Mucosa of rectum (tissue), 2 donors: ENCODE measurements around the gene TDO2.

Experiments
- H3K27ac ChIP-seq, 2 donors: one replicate each; pipeline ENCODE4 v1.7.0; 2013; ENCODE audit warnings: inconsistent platforms in 2 of 2, low read depth in 2 of 2, low read length in 2 of 2
- H3K27me3 ChIP-seq, 2 donors: one replicate each; pipeline ENCODE4 v1.7.0; 2013; ENCODE audit warnings: low read length in 2 of 2; ENCODE audit not compliant: control insufficient read depth in 2 of 2, insufficient read depth in 2 of 2
- H3K36me3 ChIP-seq, 2 donors: one replicate each; pipeline ENCODE4 v1.7.0; 2013; ENCODE audit warnings: low read length in 2 of 2; ENCODE audit not compliant: control insufficient read depth in 2 of 2, insufficient read depth in 2 of 2
- H3K4me1 ChIP-seq, 2 donors: one replicate each; pipeline ENCODE4 v1.7.0; 2013; ENCODE audit warnings: low read length in 2 of 2, mild to moderate bottlenecking in 1 of 2; ENCODE audit not compliant: control insufficient read depth in 2 of 2, insufficient read depth in 2 of 2
- H3K4me3 ChIP-seq, 2 donors: one replicate each; pipeline ENCODE4 v1.7.0; 2013; ENCODE audit warnings: low read length in 2 of 2
- H3K9ac ChIP-seq, 2 donors: one replicate each; pipeline ENCODE4 v1.7.0; 2013; ENCODE audit warnings: low read length in 2 of 2, low read depth in 1 of 2, mild to moderate bottlenecking in 1 of 2
- H3K9me3 ChIP-seq, 2 donors: one replicate each; pipeline ENCODE4 v1.7.0; 2013; ENCODE audit warnings: low read length in 2 of 2; ENCODE audit not compliant: control insufficient read depth in 2 of 2
- donor health status: healthy.
- donor health status: Normal muscosa, but diverticular disease.

The TDO2 gene

GRCh38 chr4:155904331-155904730 is 835 bp downstream of the TDO2 start:
- Histone ChIP-seq H3K36me3 (no peaks in the 10 kb centered on the region), H3K27ac (no peak overlapping the region), H3K4me1 (no peaks in the 10 kb centered on the region), H3K27me3 (no peaks in the 10 kb centered on the region), H3K4me3 (no peak overlapping the region), H3K9me3 (no peaks in the 10 kb centered on the region), H3K9ac (no peak overlapping the region)

- H3K4me1 ChIP-seq: no peaks in the 10 kb centered on the region
- H3K36me3 ChIP-seq: no peaks in the 10 kb centered on the region
- no peaks in the 10 kb centered on the region for H3K9me3 ChIP-seq
- no peak overlapping the region for H3K9ac ChIP-seq
- H3K27me3 ChIP-seq: no peaks in the 10 kb centered on the region
- H3K27ac ChIP-seq: no peak overlapping the region
- no peak overlapping the region for H3K4me3 ChIP-seq
These were observed 3.2 kb downstream of the TDO2 start for GRCh38 chr4:155906554-155907247.

GRCh38 chr4:155907556-155907955 is 4.1 kb downstream of the TDO2 start:
- Histone ChIP-seq H3K27me3 (no peaks in the 10 kb centered on the region), H3K36me3 (no peaks in the 10 kb centered on the region), H3K9me3 (no peaks in the 10 kb centered on the region), H3K27ac (no peak overlapping the region), H3K9ac (no peak overlapping the region), H3K4me1 (no peaks in the 10 kb centered on the region), H3K4me3 (no peak overlapping the region)

GRCh38 chr4:155908187-155909139 is 5.0 kb downstream of the TDO2 start:
- Histone ChIP-seq H3K9ac (no peak overlapping the region), H3K27me3 (no peaks in the 10 kb centered on the region), H3K4me3 (no peak overlapping the region), H3K27ac (no peak overlapping the region), H3K36me3 (no peaks in the 10 kb centered on the region), H3K9me3 (no peaks in the 10 kb centered on the region), H3K4me1 (no peaks in the 10 kb centered on the region)

GRCh38 chr4:155909615-155910226 is 6.2 kb downstream of the TDO2 start:
- no peak overlapping the region for H3K9ac ChIP-seq
- H3K36me3 ChIP-seq: no peaks in the 10 kb centered on the region
- no peak overlapping the region for H3K4me3 ChIP-seq
- no peaks in the 10 kb centered on the region for H3K4me1 ChIP-seq
- H3K27me3 ChIP-seq: no peaks in the 10 kb centered on the region
- no peaks in the 10 kb centered on the region for H3K9me3 ChIP-seq
- H3K27ac ChIP-seq: no peak overlapping the region

GRCh38 chr4:155911905-155912304 is 8.4 kb downstream of the TDO2 start:
- no peaks in the 10 kb centered on the region for H3K27me3 ChIP-seq
- H3K36me3 ChIP-seq: no peaks in the 10 kb centered on the region
- H3K4me3 ChIP-seq: no peak overlapping the region
- H3K9me3 ChIP-seq: no peaks in the 10 kb centered on the region
- no peak overlapping the region for H3K27ac ChIP-seq
- no peak overlapping the region for H3K9ac ChIP-seq
- no peaks in the 10 kb centered on the region for H3K4me1 ChIP-seq

GRCh38 chr4:155914782-155915181 is 11.3 kb downstream of the TDO2 start:
- no peaks in the 10 kb centered on the region for H3K9me3 ChIP-seq
- no peaks in the 10 kb centered on the region for H3K27me3 ChIP-seq

GRCh38 chr4:155921597-155921996 is 18.1 kb downstream of the TDO2 start:
- no peaks in the 10 kb centered on the region for H3K4me1 ChIP-seq
- no peaks in the 10 kb centered on the region for H3K27me3 ChIP-seq
- H3K9ac ChIP-seq: no peak overlapping the region
- H3K4me3 ChIP-seq: no peak overlapping the region
- H3K9me3 ChIP-seq: no peaks in the 10 kb centered on the region
- peaks cover 0 to 3% of the 10 kb centered on the region in 2 donors for H3K36me3 ChIP-seq
- H3K27ac ChIP-seq: no peak overlapping the region

More at GRCh38 chr4:155914782-155915181, 11.3 kb downstream of the TDO2 start:
- Histone ChIP-seq H3K4me1 (no peaks in the 10 kb centered on the region), H3K4me3 (no peak overlapping the region), H3K27ac (no peak overlapping the region), H3K36me3 (no peaks in the 10 kb centered on the region), H3K9ac (no peak overlapping the region)

GRCh38 chr4:155924637-155925036 is 21.1 kb downstream of the TDO2 start:
- H3K9me3 ChIP-seq: no peaks in the 10 kb centered on the region
- H3K4me3 ChIP-seq: no peak overlapping the region
- H3K27me3 ChIP-seq: no peaks in the 10 kb centered on the region
- no peak overlapping the region for H3K9ac ChIP-seq
- H3K4me1 ChIP-seq: no peaks in the 10 kb centered on the region
- peaks cover 0 to 11% of the 10 kb centered on the region in 2 donors for H3K36me3 ChIP-seq
- H3K27ac ChIP-seq: no peak overlapping the region

GRCh38 chr4:155929833-155930232 is 26.3 kb downstream of the TDO2 start:
- H3K9ac ChIP-seq: no peak overlapping the region
- H3K27ac ChIP-seq: no peak overlapping the region
- H3K9me3 ChIP-seq: no peaks in the 10 kb centered on the region

More at GRCh38 chr4:155929833-155930232, 26.3 kb downstream of the TDO2 start:
- H3K4me1 ChIP-seq: no peaks in the 10 kb centered on the region
- no peaks in the 10 kb centered on the region for H3K27me3 ChIP-seq
- peaks cover 0 to 10% of the 10 kb centered on the region in 2 donors for H3K36me3 ChIP-seq
- H3K4me3 ChIP-seq: no peak overlapping the region
